ENCODE data around the gene CORO2B. TPM values are rescaled to one million over a fixed set of nuclear protein-coding genes. Genes with fewer than 3 reads are reported as not detected.
A peak's percentile ranks its signal among the peaks of the same experiment; 100 is the strongest.

The CORO2B gene
- total and polyA plus RNA-seq, 11 donors: 3.0 to 9.1 (median 5.0) TPM

DNA sequence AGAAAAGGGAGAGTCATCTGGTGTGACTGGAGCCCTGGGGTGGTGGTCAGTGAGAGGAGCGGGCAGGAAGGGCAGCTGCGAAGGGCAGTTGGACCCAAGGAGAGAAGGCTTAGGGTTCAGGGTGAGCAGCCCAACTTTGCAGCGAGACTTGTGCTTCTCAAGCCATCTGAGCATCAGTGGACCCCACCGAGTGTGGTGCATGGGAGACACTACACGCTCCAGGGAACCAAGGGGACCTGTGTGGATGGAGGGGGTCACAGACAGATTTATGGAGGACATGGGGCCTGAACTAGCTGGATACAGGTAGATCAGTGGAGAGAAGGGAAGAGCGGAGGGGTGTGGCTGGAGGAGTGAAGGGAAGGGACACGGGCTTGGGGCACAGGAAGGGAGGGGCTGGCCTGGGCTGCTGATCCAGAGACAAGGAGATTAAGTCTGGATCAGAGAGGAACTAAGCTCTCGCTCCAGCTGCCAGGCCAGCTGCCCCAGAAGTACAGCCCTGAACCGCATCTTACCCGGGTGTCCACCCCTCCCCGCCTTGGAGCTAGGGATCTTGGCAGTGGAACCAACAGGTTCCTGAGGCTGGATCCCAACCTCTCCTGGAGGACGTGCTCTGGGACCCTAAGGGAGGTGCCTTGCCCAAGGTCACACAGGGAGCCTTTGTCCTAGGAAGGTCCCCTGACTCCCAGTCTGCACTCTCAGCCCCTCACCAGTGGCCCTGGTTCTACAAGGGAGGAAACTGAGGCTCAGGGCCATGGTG is 120.5 kb downstream of the CORO2B start:
- H3K36me3 ChIP-seq: peaks cover 0 to 3% (median 0%) of the 10 kb centered on the region in 9 donors
- no peak for ATAC-seq
- no peak overlapping the region for H3K4me3 ChIP-seq
- peak overlapping the region in 10 of 12 donors; percentile 60 to 95 (median 90) for H3K27ac ChIP-seq
- peaks cover 5 to 54% (median 43%) of the 10 kb centered on the region in 12 donors for H3K4me1 ChIP-seq
- H3K9me3 ChIP-seq: no peaks in the 10 kb centered on the region
- TF ChIP-seq POLR2A (IDR thresholded peaks at IDR 0.05): no peak
- DNase-seq: no peak
- H3K27me3 ChIP-seq: no peaks in the 10 kb centered on the region
- WGBS, 4 donors: 73 to 81% (median 78%) methylated on average over 11 to 12 of the region's 12 CpGs
- intact Hi-C loops (cut with DNase I): no loop called here

DNA sequence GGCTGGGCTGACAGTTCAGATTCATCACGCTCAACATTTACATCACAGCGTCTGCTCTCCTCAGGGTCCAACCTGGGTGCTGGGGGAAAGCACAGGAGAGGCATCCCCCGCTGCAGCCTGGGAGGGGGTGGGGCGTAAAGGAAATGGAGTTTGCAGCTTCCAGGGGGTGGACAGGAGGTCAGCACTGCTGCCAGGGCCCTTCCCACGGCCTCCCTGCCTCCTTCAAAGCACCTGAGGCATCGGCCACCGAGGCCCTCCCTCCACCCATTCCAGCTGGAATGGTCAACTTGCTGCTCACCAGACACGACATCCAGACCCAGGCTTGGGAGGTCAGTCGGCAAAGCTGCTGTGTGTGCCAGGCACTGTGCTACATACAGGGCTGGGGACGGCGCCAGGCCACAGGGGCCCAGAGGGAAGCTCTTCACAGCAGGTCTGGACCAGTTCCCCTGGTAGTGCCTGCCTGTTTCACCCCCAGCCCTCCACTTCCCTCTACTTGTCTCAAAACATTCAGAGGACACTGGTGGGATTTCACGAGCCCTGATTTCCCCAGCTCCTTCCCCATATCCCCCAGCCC is 121.2 kb downstream of the CORO2B start:
- ATAC-seq (peak; percentile 47 to 70 (median 51)), DNase-seq (peak in 4 of 5 donors; percentile 35 to 61 (median 57))
- 18 to 58% (median 49%) methylated on average over 5 to 12 of the region's 12 CpGs for WGBS, 4 donors
- Histone ChIP-seq H3K27me3 (no peaks in the 10 kb centered on the region), H3K4me1 (peaks cover 5 to 60% (median 47%) of the 10 kb centered on the region in 12 donors), H3K27ac (peak overlapping the region; percentile 41 to 95 (median 88)), H3K4me3 (peak overlapping the region in 7 of 12 donors; percentile 2 to 33 (median 16)), H3K36me3 (peaks cover 0 to 3% (median 0%) of the 10 kb centered on the region in 9 donors), H3K9me3 (no peaks in the 10 kb centered on the region)
- intact Hi-C loops (cut with DNase I): loop anchor here in 5 of 10 donors (10.0 kb wide), 3 partner anchors 95 to 125 kb away; partner anchors contain the start of gene ANP32A (in 2 of the 5)
- TF ChIP-seq, protein P1, sequence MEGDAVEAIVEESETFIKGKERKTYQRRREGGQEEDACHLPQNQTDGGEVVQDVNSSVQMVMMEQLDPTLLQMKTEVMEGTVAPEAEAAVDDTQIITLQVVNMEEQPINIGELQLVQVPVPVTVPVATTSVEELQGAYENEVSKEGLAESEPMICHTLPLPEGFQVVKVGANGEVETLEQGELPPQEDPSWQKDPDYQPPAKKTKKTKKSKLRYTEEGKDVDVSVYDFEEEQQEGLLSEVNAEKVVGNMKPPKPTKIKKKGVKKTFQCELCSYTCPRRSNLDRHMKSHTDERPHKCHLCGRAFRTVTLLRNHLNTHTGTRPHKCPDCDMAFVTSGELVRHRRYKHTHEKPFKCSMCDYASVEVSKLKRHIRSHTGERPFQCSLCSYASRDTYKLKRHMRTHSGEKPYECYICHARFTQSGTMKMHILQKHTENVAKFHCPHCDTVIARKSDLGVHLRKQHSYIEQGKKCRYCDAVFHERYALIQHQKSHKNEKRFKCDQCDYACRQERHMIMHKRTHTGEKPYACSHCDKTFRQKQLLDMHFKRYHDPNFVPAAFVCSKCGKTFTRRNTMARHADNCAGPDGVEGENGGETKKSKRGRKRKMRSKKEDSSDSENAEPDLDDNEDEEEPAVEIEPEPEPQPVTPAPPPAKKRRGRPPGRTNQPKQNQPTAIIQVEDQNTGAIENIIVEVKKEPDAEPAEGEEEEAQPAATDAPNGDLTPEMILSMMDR (IDR thresholded peaks at IDR 0.05): no peak
- TF ChIP-seq POLR2A (IDR thresholded peaks at IDR 0.05): no peak

DNA sequence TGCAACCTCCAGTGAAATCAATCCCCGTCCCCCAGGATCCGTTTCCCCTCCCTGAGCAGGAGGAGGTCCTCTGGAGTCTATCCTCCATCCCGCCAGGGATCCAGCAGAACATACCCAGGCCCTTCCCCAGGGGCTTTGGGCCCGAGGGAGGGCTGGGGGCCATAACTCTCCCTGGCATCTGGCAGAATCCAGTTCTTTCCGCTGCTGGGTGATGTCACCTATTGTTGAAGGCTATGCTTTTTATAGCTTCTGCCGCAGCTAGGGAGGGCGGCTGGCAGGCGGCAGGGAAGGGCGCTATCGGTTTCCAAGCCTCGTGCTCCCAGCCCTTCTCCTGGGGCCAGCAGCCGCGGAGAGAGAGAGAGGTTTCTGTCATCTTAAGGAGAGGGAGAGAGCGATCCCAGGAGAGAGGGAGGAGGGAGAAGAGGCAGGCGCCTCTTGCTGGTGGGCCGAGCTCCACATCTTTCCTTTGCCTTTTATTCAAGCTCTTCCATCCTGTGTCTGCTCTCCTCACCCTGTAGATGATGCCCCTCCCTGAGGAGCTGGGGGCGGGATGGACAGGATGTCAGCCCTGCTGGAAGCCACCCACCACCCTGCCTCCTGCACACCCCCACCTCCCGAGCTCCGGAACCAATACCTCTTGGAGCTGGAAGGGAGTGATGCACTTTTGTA is 121.8 kb downstream of the CORO2B start:
- Histone ChIP-seq H3K36me3 (no peaks in the 10 kb centered on the region), H3K9me3 (no peaks in the 10 kb centered on the region), H3K4me1 (peaks cover 5 to 67% (median 53%) of the 10 kb centered on the region in 12 donors), H3K27ac (peak overlapping the region; percentile 41 to 95 (median 88)), H3K4me3 (peak overlapping the region in 7 of 12 donors; percentile 2 to 33 (median 16)), H3K27me3 (no peaks in the 10 kb centered on the region)
- TF ChIP-seq, protein P1 (IDR thresholded peaks at IDR 0.05): no peak
- no peak for TF ChIP-seq POLR2A (IDR thresholded peaks at IDR 0.05)
- 7 to 10% (median 9%) methylated on average over 19 of the region's 19 CpGs for WGBS, 4 donors
- peak; percentile 81 to 92 (median 84) for ATAC-seq
- intact Hi-C loops (cut with DNase I): loop anchor here in 5 of 10 donors (10.0 kb wide), 3 partner anchors 94 to 124 kb away; partner anchors contain the start of gene ANP32A (in 2 of the 5)
- peak; percentile 77 to 86 (median 83) for DNase-seq

DNA sequence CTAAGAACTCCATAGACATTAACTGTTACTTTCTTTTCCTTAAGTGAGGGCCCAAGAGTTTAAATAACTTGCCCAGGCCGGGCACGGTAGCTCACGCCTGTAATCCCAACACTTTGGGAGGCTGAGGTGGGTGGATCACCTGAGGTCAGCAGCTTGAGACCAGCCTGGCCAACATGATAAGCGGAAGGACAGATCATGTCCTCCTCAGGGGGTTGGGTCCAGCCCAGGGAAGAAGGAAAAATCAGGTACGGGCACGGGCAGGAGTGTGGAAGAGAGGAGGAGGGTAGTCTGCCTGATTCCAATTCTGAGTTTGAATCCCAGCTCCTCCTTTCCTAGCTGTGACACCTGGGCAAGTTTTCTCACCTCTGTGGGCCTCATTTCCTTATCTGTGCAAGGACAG is 123.1 kb downstream of the CORO2B start:
- H3K36me3 ChIP-seq: no peaks in the 10 kb centered on the region
- intact Hi-C loops (cut with DNase I): loop anchor here in 5 of 10 donors (10.0 kb wide), 3 partner anchors 93 to 123 kb away; partner anchors contain the start of gene ANP32A (in 2 of the 5)
- no peaks in the 10 kb centered on the region for H3K9me3 ChIP-seq
- no peaks in the 10 kb centered on the region for H3K27me3 ChIP-seq
- TF ChIP-seq, protein P1 (IDR thresholded peaks at IDR 0.05): no peak
- no peak for TF ChIP-seq POLR2A (IDR thresholded peaks at IDR 0.05)
- peak overlapping the region in 2 of 12 donors; percentile 20 to 41 for H3K27ac ChIP-seq
- DNase-seq (no peak), ATAC-seq (no peak)
- peaks cover 5 to 80% (median 59%) of the 10 kb centered on the region in 12 donors for H3K4me1 ChIP-seq
- no peak overlapping the region for H3K4me3 ChIP-seq
- 68 to 85% (median 75%) methylated on average over 6 of the region's 6 CpGs for WGBS, 4 donors
